HG02970 (cell line): ENCODE results near the gene DUSP15.
"Not testable (repeated sequence)": the region's sequence is repeated elsewhere in the genome, so short reads cannot be mapped to it uniquely, and the experiment has no call there.

Source experiments
- ATAC-seq: cut with Tn5 transposase; IDR thresholded peaks from one replicate; pipeline ENCODE4 v1.9.1; 2021; ENCODE audit warnings: mild to moderate bottlenecking, moderate library complexity, moderate number of reproducible peaks; ENCODE audit not compliant: unreplicated experiment, low FRiP score

DUSP15 gene

DNA sequence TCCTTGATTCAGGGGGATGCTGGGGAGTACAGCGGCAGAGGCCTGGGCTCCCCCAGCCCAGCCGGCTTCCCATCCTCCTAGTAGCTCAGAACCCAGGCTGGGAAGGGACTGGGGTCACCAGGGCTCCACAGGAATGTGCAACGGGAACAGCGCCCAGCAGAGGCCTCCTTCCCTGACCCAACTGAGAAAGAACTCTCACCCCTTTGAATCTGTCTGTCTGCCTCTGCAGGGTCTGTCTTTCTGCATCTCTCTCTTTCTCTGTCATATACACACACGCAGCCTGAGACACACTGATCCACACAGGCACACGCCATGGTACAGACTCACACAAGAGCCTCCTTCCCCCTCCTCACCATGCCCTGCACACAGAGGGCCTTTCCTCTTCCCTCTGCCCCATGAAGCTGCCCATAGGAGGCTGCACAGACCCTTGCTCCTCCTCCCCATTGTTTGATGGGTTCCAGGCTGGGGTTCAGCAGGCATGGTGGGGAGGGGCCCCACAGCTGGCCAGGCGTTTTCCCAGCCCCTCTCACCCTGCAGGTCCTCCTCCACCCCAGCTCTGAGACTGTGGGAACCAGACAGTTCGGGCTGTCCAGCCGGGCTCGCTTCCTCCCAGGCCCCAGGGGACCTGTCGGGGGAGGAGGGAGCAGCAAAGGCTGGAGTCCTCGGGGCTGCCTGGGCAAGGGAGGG is 27.7 kb downstream of the DUSP15 start:
- ATAC-seq, result no peak

DNA sequence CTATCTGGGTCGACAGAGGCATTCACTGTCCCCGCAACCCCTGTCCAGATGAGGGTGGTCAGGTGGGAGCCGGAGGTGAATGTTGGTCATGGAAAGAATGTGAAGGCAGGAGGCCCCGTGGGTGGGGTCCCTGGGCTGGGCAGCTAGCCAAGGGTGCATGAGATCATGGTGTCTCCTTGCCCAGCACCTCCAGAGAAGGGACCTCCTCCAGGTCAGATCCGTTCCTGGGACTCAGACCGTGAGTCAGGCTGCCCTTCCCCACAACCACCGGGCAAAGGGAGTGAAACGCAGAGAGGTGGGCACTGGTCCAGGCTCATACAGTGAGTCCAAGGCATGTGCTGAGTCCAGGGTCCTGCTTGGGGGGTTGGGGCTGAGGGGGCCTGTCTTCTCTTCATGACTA is 28.4 kb downstream of the DUSP15 start:
- no peak for ATAC-seq

DNA sequence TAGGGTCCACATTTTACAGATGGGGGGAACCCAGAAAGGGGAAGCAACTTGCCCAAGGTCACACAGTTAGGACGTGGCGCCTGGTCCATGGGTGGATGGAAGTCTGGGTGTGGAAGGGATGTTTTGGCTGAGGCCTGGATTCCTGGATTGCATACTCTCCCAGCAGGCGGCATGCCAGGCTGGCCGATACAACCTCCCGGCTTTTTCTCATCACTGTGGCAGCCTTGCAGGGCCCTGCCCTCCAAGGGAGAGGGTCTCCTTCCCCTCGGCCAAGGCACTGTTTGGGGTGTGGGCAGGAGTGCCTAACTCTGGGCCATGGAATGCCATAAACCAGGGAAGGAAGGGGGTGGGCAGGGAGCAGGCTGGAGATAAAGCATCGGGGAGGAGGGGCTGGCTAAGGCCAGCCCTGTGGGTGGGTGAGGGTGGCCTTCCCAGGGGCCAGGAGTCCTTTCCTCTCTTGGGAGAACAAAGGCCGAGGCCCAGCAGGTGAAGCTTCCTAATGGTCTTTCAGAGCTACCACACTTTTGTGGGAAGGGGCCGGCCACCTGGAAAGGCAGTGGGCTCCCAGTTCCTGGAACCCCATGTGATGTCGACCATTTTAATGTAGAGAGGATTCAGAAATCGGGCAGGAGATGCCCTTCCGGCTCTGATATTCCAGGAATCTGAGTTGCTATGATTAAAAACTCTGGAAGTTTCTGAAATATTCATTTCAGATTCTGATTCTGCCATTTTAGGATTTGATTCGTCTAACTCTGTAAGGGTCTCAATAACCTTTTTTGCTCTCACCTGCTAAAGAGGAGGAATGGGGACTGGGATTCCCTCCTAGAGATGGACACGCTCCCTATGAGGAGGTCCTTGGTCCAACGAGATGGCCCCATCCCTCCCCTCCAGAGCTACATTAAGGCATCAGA is 29.2 kb downstream of the DUSP15 start:
- ATAC-seq, result no peak

- ATAC-seq, result no peak
Observed at GRCh38 chr20:31839782-31840487, 30.4 kb downstream of the DUSP15 start.

DNA sequence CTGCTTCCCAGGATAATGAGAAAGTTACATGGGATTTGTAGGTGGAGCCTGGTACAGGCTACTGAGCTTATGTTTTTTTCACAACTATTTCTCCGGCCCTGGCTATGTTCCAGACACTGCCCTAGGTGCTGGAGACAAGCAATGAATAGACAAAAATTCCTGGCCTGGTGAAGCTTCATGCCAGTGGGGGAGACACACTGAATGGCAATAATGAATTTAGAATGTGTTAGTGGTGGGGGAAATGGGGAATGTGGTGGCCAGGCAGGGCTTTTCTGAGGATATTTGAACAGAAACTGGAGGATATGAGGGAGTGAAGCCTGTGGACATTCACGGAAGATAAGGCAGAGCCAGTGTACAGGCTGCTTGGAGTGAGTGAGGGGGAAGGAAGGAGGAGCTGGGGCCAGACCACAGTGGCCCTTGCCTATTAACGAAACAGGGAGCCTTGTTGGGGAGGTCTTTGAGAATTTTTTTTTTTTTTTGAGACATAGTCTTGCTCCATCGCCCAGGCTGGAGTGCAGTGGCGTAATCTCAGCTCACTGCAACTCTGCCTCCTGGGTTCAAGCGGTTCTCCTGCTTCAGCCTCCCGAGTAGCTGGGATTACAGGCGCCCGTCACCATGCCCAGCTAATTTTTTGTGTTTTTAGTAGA is 31.6 kb downstream of the DUSP15 start:
- ATAC-seq, result no peak

DNA sequence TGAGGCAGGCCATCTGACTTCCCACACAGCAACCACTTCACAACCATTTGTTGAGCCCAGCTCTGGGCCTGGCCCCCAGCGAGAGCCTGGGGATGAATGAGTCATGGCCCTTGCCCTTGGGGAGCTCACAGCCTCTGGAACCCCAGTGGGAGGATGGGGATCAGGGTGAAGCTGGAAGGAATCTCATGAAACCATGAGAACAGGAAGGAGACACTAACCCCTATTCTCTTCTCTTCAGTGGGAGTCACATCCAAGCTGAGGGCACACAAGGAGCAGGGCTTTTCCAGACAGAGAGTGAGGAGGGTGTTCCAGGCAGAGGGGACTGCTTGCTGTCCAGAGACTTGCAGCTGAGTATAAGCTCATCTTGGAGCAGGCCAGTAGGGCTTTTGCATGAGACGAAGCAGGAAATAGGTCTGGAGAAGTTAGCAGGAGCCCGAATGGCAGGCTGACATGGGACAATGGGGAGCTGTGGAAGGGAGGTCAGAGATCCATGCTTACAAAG is 32.4 kb downstream of the DUSP15 start:
- ATAC-seq, result no peak

DNA sequence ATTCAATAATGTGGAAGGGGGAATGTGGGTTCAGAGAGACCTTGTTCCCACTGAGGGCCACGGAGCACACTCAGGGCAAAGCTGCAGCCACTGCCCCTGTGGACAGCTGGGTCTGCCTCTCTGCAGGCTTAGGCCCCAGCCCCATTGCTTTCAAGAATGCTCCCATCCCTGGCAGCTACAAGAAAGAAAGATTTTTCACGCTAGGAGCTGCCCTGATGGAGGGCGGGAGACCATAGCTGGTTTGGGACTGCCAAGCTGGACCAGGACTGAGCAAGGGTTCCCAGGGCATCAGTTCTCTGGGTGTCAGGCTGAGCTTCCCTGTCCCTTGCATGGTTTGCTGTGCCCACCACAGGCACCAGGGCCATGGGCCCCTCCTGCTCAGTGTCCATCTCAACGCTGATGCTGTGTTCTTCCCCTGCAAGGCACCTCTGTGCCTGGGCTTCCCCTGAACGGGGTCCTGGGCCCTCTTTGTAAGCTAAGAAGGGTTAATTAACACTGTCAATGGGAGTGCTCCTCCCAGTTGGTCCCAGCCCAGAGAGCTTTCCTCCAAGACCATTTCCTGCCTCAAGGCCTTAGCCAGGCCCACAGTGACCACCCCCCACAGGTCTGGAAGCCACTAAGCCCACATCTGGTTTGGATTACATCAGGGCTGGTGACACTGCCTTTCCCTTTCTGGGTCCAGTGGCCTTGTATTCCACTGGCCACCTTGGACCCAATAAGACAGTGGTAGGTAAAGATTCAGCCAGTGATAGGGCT is 33.3 kb downstream of the DUSP15 start:
- ATAC-seq, result no peak

DNA sequence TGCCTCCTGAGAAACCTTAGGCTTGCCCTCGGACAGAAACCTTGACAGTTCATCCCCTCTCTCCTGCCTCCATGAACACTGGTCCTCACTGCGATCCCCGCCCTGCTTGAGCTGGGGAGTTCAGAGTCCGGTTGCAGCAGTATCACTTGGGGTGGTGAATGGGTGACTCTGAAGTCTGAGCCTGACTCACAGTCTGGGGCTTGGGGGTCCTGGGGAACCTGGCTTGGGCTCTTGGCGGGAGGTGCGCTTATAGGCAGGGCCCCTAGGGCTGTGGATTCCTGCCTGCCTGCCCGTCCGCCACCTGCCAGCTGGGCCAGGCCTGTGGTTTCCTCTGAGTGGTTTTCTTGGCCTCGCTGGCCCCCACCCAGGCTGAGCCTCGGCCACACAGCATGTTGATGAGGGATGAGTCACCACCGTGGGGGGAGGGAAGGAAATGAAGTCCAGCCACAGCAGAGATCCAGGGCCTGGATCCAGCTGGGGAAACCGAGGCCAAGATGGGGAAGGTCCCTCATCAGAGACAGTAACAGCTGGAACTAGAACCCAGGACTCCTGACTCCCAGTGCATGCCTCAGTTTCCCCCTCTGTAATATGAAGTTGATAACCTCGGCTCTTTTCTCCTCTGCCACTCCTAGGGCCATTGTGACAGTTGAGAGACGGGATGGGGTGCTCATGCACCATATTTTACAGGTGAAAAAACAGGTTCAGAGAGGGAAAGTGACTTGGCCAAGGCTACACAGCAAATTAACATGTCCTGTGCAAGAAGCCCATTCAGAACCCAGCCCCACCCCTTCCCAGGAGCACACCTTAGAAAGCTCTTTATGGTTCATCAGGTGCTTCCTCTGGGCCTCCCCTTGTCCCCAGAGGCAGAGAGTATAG is 34.1 kb downstream of the DUSP15 start:
- ATAC-seq, result no peak

- ATAC-seq, result no peak
Observed at GRCh38 chr20:31835554-31835953, 34.8 kb downstream of the DUSP15 start.

GRCh38 chr20:31833931-31834521 is 36.3 kb downstream of the DUSP15 start:
- ATAC-seq, result no peak

DNA sequence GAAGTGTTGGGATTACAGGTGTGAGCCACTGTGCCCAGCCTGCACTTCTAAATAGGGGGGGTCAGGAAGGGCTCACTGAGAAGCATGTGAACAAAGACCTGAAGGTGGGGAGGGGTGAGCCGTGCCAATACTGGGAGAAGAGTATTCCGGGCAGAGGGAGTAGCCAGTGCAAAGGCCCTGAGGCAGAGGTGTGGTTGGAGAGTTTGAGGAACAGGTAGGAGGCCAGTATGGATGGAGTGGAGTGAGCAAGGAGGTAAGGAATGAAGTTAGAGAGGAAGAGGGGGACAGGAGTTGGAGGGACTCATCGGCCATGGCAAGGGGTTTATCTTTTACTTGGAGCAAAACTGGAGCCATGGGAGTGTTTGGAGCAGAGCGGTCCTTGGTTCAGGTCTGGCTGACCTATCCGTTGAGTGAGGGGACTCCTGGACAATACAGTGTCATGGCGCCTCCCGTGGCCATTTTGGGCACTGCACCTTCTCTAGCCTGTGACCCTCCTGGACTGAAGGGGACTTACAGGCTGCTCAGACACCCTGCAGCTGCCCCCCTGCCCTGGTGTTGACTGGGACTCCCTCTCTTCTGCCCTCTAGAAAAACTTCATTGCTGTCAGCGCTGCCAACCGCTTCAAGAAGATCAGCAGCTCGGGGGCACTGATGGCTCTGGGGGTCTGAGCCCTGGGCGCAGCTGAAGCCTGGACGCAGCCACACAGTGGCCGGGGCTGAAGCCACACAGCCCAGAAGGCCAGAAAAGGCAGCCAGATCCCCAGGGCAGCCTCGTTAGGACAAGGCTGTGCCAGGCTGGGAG is 37.0 kb downstream of the DUSP15 start:
- ATAC-seq, result no peak

GRCh38 chr20:31831771-31832306 is 38.5 kb downstream of the DUSP15 start:
- no peak for ATAC-seq

DNA sequence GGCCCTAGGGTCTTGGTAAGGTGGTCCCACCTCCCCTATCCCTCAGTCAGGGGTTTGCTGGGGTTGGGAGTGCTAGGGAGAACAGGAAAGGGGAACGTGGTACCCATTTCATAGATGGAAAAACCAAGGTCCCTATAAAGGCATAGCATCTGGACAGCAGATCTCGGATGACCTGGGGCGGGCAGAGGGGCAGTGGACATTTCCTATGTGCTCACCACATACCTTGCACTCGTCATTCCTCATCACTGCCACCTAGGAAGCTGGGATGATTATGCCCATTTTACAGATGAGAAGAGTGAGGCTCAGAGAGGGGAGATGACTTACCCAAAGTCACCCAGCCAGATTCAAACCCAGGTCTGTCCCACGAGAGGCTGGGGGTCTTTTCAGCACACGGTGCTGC is 39.1 kb downstream of the DUSP15 start:
- ATAC-seq, result no peak

GRCh38 chr20:31830406-31830981 is 39.8 kb downstream of the DUSP15 start:
- ATAC-seq, result no peak

GRCh38 chr20:31829731-31830130 is 40.6 kb downstream of the DUSP15 start:
- no peak for ATAC-seq

DNA sequence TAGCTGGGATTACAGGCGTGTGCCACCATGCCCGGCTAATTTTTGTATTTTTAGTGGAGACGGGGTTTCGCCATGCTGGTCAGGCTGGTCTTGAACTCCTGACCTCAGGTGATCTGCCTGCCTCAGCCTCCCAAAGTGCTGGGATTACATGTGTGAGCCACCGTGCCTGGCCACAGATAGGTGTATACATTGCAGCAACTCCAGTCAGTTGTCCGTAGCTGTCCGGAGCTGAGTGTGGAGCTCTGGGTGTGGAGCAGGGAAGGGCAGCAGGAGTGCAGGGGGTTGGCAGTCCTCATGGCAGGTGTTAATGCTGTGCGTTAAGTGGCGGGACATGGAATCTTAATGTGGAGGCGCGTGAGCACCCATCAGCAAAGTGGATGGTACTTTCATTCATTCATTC is 42.3 kb downstream of the DUSP15 start:
- ATAC-seq, result not testable (repeated sequence)

GRCh38 chr20:31827059-31827458 is 43.3 kb downstream of the DUSP15 start:
- ATAC-seq, result no peak
